Measurements from ENCODE around the gene FAM234A.

Gene FAM234A

DNA sequence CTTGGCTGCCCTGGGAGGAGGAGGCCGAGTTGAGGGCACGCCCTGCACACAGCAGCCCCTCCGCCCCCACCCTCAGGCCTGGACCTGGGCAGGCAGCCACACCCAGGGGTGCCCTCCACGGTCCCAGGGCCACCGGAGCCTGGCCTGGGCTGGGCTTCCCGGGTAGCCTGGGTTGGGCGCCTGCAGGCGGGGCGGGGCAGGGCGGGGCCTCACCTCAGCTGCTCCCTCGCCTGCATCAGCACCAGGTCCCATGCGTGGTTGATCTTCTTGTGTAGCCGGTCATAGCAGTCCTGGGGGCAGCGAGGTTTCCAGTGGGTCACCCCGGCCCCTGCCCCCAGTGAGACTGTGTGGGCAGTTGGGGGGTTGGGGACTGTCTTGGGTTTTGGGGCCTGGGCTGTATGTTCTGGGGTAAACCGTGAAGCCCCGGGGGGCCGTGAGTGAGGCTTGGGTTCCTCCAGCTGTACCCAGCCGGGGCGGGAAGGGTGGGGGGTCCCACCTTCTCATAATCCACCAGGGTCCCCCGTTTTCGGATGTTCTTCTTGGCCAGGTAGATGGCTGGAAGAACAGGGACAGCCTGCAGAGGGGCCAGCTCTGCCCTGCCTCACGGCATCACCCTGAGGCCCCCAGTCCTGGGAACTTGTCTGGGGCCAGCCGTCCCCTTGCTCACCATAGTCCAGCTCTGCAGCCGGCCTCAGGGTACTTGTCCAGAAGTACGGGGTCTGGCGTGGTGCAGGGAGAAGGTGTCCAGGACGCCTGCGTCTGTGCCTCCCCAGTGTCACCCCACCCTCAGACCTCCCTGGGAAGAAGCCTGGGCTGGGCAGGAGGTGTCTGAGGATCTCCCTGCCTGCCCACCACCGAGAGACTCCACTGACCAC lies 39.2 kb downstream of the FAM234A start:
- Histone ChIP-seq H3K4me3 (ENCODE audit: low read depth, low read length) (no peak overlapping the region), H3K27me3 (replicated peaks) (peaks cover 4% of the 10 kb centered on the region), H3K36me3 (replicated peaks) (no peaks in the 10 kb centered on the region), H3K27ac (no peak overlapping the region)
- no peak for DNase-seq
- TF ChIP-seq, protein P1, sequence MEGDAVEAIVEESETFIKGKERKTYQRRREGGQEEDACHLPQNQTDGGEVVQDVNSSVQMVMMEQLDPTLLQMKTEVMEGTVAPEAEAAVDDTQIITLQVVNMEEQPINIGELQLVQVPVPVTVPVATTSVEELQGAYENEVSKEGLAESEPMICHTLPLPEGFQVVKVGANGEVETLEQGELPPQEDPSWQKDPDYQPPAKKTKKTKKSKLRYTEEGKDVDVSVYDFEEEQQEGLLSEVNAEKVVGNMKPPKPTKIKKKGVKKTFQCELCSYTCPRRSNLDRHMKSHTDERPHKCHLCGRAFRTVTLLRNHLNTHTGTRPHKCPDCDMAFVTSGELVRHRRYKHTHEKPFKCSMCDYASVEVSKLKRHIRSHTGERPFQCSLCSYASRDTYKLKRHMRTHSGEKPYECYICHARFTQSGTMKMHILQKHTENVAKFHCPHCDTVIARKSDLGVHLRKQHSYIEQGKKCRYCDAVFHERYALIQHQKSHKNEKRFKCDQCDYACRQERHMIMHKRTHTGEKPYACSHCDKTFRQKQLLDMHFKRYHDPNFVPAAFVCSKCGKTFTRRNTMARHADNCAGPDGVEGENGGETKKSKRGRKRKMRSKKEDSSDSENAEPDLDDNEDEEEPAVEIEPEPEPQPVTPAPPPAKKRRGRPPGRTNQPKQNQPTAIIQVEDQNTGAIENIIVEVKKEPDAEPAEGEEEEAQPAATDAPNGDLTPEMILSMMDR (IDR thresholded peaks at IDR 0.05; ENCODE audit: low read depth, low read length, missing control alignments), result no peak
- in situ Hi-C loops (cut with HindIII; ENCODE audit: low pct_ligation_motif_present, low sequenced_read_pairs), result no loop called here

- no peak for DNase-seq
- TF ChIP-seq, protein P1 (IDR thresholded peaks at IDR 0.05; ENCODE audit: low read depth, low read length, missing control alignments), result no peak
- in situ Hi-C loops (cut with HindIII; ENCODE audit: low pct_ligation_motif_present, low sequenced_read_pairs), result no loop called here
- Histone ChIP-seq H3K4me3 (ENCODE audit: low read depth, low read length) (peak overlapping the region; percentile 37), H3K27me3 (replicated peaks) (peaks cover 7% of the 10 kb centered on the region), H3K36me3 (replicated peaks) (no peaks in the 10 kb centered on the region), H3K27ac (no peak overlapping the region)
These were observed 40.5 kb downstream of the FAM234A start for GRCh38 chr16:275041-275641.

GRCh38 chr16:275786-276232 lies 41.2 kb downstream of the FAM234A start, which contains the start of gene RGS11:
RGS11 (minus strand) TSS chr16:275944; CDS start chr16:275911, 33 bp downstream.
- Histone ChIP-seq H3K36me3 (replicated peaks) (no peaks in the 10 kb centered on the region), H3K4me3 (ENCODE audit: low read depth, low read length) (peak within 1 kb of the TSS; percentile 37), H3K27ac (no peak within 1 kb of the TSS), H3K27me3 (replicated peaks) (peaks cover 10% of the 10 kb centered on the region)
- in situ Hi-C loops (cut with HindIII; ENCODE audit: low pct_ligation_motif_present, low sequenced_read_pairs), result no loop called here
- no peak for DNase-seq
- TF ChIP-seq, protein P1 (IDR thresholded peaks at IDR 0.05; ENCODE audit: low read depth, low read length, missing control alignments), result no peak

GRCh38 chr16:276426-277077 lies 41.9 kb downstream of the FAM234A start:
- TF ChIP-seq, protein P1 (IDR thresholded peaks at IDR 0.05; ENCODE audit: low read depth, low read length, missing control alignments), result no peak
- no peak overlapping the region for H3K4me3 ChIP-seq (ENCODE audit: low read depth, low read length)
- no peak overlapping the region for H3K27ac ChIP-seq
- DNase-seq, result no peak
- H3K27me3 ChIP-seq (replicated peaks), result peaks cover 17% of the 10 kb centered on the region
- no peaks in the 10 kb centered on the region for H3K36me3 ChIP-seq (replicated peaks)
- in situ Hi-C loops (cut with HindIII; ENCODE audit: low pct_ligation_motif_present, low sequenced_read_pairs), result no loop called here

DNA sequence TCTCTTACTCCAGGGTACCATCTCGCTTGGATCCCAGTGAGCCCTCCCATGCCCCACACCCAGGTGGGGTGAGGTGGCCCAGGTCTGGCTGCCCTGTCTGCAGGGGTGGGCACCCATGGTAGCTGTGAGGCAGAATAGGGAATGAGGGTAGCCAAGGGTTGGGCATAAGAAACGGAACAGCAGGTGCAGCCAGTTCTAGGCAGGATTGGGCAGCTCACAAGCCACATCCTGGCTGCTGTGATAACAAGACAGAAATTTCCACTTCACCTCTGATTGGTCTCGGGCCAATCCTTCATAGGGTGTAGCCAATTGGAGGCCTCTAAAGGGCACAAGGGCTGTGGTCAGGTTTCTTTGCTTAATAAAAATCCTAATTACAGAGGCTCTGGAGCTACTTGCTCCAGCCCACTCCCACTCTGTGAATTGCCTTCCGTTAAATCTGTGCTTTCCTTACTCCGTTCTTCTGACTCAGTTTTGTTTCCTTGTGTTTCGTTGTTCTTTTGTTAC lies 44.3 kb downstream of the FAM234A start:
- in situ Hi-C loops (cut with HindIII; ENCODE audit: low pct_ligation_motif_present, low sequenced_read_pairs), result no loop called here
- Histone ChIP-seq H3K4me3 (ENCODE audit: low read depth, low read length) (no peak overlapping the region), H3K27me3 (replicated peaks) (peaks cover 17% of the 10 kb centered on the region), H3K36me3 (replicated peaks) (no peaks in the 10 kb centered on the region), H3K27ac (no peak overlapping the region)
- TF ChIP-seq, protein P1 (IDR thresholded peaks at IDR 0.05; ENCODE audit: low read depth, low read length, missing control alignments), result no peak
- peak; percentile 27 for DNase-seq
